ENCODE measurements around the gene ADAM17. TPM values are rescaled to one million over a fixed set of nuclear protein-coding genes. Genes with fewer than 3 reads are reported as not detected.

The ADAM17 gene
- total RNA-seq, 4 donors from 2014 or later = 30.4 to 47.9 (median 36.1) TPM

DNA sequence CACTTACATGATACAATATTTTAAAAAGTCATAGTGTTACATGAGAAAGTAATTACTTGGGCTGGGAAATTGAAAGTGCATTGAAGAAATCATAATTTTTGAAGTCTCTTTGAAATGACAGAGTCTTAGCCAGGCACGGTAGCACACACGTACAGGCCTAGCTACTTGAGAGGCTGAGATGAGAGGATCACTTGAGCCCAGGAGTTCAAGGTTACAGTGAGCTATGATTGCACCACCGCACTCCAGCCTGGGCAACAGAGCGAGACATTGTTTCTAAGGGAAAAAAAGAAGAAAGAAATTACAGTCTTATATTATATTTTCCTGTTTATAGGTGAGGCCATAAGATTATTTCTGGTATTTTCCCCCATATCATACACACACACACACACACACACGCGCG lies 90.5 kb downstream of the ADAM17 start:
- Histone ChIP-seq H3K9me3 (no peaks in the 10 kb centered on the region), H3K36me3 (peaks cover 47% of the 10 kb centered on the region), H3K27me3 (no peaks in the 10 kb centered on the region), H3K4me3 (no peak overlapping the region), H3K4me1 (no peaks in the 10 kb centered on the region), H3K27ac (no peak overlapping the region)
- 97% methylated on average over 7 of the region's 7 CpGs for WGBS
- no peak for DNase-seq (ENCODE audit: low spot score in 2 of 2)
- TF ChIP-seq CTCF (IDR thresholded peaks at IDR 0.05) = no peak

DNA sequence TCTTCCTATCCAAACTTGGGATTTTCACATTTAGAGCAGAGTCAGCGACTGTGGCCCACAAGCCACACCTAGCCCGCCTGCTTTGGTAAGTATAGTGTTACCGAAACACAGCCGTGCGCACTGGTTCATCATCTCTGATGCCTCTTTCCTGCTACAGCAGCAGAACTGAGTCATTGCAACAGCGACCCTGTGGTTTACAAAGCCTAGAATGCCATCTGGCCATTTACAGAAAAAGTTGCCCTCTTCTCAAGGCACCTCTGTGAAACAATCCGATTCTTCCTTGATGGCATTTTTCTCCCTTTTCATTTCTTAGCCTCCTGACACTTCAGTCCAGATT lies 92.0 kb downstream of the ADAM17 start:
- no peak for DNase-seq (ENCODE audit: low spot score in 2 of 2)
- 89% methylated on average over 7 of the region's 7 CpGs for WGBS
- no peaks in the 10 kb centered on the region for H3K9me3 ChIP-seq
- H3K27me3 ChIP-seq = no peaks in the 10 kb centered on the region
- H3K4me3 ChIP-seq = no peak overlapping the region
- no peaks in the 10 kb centered on the region for H3K4me1 ChIP-seq
- H3K27ac ChIP-seq = no peak overlapping the region
- H3K36me3 ChIP-seq = peaks cover 51% of the 10 kb centered on the region
- no peak for TF ChIP-seq POLR2AphosphoS5 (IDR thresholded peaks at IDR 0.05)
- no peak for TF ChIP-seq CTCF (IDR thresholded peaks at IDR 0.05)
- TF ChIP-seq POLR2A (IDR thresholded peaks at IDR 0.05) = no peak
- no peak for TF ChIP-seq EP300 (IDR thresholded peaks at IDR 0.05)

DNA sequence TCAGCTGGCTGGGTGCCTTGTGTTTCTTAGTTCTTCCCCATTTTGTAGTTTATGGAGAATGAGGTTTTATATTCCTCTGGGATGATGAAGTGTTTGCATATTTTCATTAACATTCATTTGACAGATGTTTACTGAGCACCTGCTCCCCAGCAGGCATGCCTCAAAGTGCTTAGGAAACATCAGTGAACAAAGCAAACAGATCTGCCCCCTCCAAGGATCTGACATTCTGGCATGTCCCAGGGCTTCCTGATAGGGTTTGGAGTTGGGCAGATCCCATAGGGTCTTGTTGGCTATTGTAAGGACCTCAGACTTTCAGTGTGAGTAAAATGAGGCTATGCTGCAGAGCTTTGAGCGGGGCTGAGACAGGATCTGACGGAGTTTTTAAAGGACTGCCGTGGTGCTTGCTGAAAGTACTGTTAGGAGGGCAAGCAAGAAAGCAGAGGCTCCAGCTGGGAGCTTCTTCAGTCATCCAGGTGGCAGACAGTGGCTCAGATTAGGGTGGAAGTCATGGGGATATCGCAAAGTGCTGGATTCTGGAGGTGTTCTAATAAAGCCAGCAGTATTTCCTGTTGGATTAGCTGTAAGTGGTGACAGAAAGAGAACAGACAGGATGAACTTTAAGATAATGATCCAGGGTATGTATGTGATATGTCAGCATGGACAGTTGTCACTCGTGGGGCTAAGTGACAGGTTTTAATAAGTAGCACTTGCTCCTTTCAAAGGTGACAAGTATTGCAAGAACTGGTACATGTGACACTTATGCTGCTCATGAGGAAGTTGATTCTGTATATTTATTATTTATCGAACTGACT lies 92.5 kb downstream of the ADAM17 start:
- H3K9me3 ChIP-seq = no peaks in the 10 kb centered on the region
- no peaks in the 10 kb centered on the region for H3K4me1 ChIP-seq
- DNase-seq (ENCODE audit: low spot score in 2 of 2) = no peak
- H3K36me3 ChIP-seq = peaks cover 51% of the 10 kb centered on the region
- TF ChIP-seq POLR2A (IDR thresholded peaks at IDR 0.05) = no peak
- no peak for TF ChIP-seq POLR2AphosphoS5 (IDR thresholded peaks at IDR 0.05)
- TF ChIP-seq CTCF (IDR thresholded peaks at IDR 0.05) = no peak
- TF ChIP-seq EP300 (IDR thresholded peaks at IDR 0.05) = no peak
- 89% methylated on average over 6 of the region's 6 CpGs for WGBS
- H3K27me3 ChIP-seq = no peaks in the 10 kb centered on the region
- H3K27ac ChIP-seq = no peak overlapping the region
- no peak overlapping the region for H3K4me3 ChIP-seq

DNA sequence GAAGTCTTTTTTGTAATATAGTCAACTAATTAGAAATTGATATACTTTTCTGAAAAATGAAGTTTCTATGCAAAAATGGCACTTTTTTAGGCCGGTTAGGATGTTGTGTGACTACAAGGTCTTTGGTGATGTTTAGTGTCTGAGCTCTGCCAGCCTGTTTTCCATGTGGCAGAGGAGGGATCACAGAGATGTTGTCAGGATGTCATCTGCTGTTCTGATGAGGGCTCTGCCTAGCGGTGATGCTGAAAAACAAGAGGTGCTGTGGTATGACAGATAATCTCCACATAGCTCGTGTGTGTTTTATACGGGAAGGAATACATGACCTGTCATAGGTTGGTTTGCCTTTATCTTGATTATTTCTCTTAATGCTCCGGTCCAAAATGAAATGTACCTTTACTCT lies 93.3 kb downstream of the ADAM17 start:
- Histone ChIP-seq H3K4me3 (no peak overlapping the region), H3K27ac (no peak overlapping the region), H3K27me3 (no peaks in the 10 kb centered on the region), H3K9me3 (no peaks in the 10 kb centered on the region), H3K36me3 (peaks cover 53% of the 10 kb centered on the region), H3K4me1 (no peaks in the 10 kb centered on the region)
- DNase-seq (ENCODE audit: low spot score in 2 of 2) = no peak
- no peak for TF ChIP-seq EP300 (IDR thresholded peaks at IDR 0.05)
- no peak for TF ChIP-seq POLR2A (IDR thresholded peaks at IDR 0.05)
- no peak for TF ChIP-seq POLR2AphosphoS5 (IDR thresholded peaks at IDR 0.05)
- TF ChIP-seq CTCF (IDR thresholded peaks at IDR 0.05) = no peak
- 85% methylated on average over 5 of the region's 5 CpGs for WGBS

DNA sequence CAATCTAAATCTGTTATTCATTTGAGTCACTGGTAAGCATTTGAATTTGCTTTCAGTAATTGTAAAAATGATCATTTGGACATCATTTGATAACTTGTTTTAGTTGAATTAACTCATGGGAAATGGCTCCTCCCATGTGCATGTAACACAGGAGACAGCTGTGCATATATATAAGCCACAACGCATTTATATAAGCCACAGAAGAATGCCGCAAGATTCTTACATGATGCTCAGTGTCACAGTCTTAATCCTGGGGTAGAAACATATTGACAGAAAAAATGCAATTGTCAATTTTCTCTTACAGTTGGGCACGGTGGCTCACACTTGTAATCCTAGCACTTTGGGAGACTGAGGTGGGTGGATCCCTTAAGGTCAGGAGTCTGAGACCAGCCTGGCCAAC lies 94.6 kb downstream of the ADAM17 start:
- Histone ChIP-seq H3K27me3 (no peaks in the 10 kb centered on the region), H3K4me3 (no peak overlapping the region), H3K27ac (no peak overlapping the region), H3K36me3 (peaks cover 59% of the 10 kb centered on the region), H3K9me3 (no peaks in the 10 kb centered on the region), H3K4me1 (no peaks in the 10 kb centered on the region)
- TF ChIP-seq POLR2AphosphoS5 (IDR thresholded peaks at IDR 0.05) (no peak), CTCF (IDR thresholded peaks at IDR 0.05) (no peak), EP300 (IDR thresholded peaks at IDR 0.05) (no peak), POLR2A (IDR thresholded peaks at IDR 0.05) (no peak)
- 88% methylated on average over 3 of the region's 3 CpGs for WGBS
- no peak for DNase-seq (ENCODE audit: low spot score in 2 of 2)
